HepG2 (cell line): ENCODE data around the gene CASP6. TPM values are rescaled to one million over a fixed set of nuclear protein-coding genes. Genes with fewer than 3 reads are reported as not detected.

Experiments
- ATAC-seq: fragments of 200-7000 bp; cut with Tn5 transposase; 3 replicates; pipeline ENCODE4 v1.9.1; 2020; ENCODE audit warnings: mild to moderate bottlenecking, moderate library complexity
- BruUV-seq: library from RNA; stranded (reverse); fragments of 400-500 nt; replicated peaks from 2 replicates; lab custom pipeline; 2021; lab: Mats Ljungman, UMichigan
- CTCF ChIA-PET: fragments of 300-600 bp; formaldehyde crosslinking; extraction: SDS; loops from one replicate; lab custom pipeline; 2021; ENCODE audit warnings: low total read pairs, inconsistent platforms, low intra/inter-chr PET ratio; lab: Yijun Ruan, JAX
- POLR2A ChIA-PET: fragments of 350-600 bp; sonication (Branson Sonifier 250); formaldehyde crosslinking; loops from one replicate; lab custom pipeline; 2020; ENCODE audit warnings: antibody characterized with exemption, inconsistent platforms; lab: Yijun Ruan, JAX
- DNase-seq: peaks from one replicate; pipeline ENCODE4 v3.0.0-alpha.2; 2015; ENCODE audit warnings: low spot score
- FAIRE-seq: peaks from 3 replicates; lab custom pipeline; 2011; peaks lifted over from hg19 to GRCh38; lab: Jason Lieb, UNC
- H2AFZ ChIP-seq: one replicate; pipeline ENCODE4 v1.6.1; 2011; ENCODE audit warnings: low read length, inconsistent platforms
- H3K27ac ChIP-seq: fragments of 300-600 bp; 3 replicates; pipeline ENCODE4 v1.8.0; 2011; ENCODE audit warnings: mixed run types, mild to moderate bottlenecking, mixed read lengths, low read length, inconsistent platforms; ENCODE audit not compliant: insufficient read depth; ENCODE audit errors: extremely low read length
- H3K27me3 ChIP-seq, 2 experiments: fragments of 200-600 bp in 1 of 2; 2 replicates in 1 of 2; 3 replicates in 1 of 2; pipeline versions ENCODE4 v1.6.0 to v1.8.0; 2011; ENCODE audit warnings: low read length in 2 of 2, mild to moderate bottlenecking in 2 of 2, moderate library complexity in 2 of 2, inconsistent platforms in 1 of 2; ENCODE audit not compliant: insufficient read depth in 2 of 2, control insufficient read depth in 1 of 2
- H3K36me3 ChIP-seq, 2 experiments: fragments of 200-600 bp in 1 of 2; replicated peaks in 1 of 2; 2 replicates in 1 of 2; 3 replicates in 1 of 2; pipeline versions ENCODE4 v1.5.1 to v1.8.0; 2011; ENCODE audit warnings: low read length in 2 of 2, inconsistent platforms in 1 of 2; ENCODE audit not compliant: insufficient read depth in 2 of 2, control insufficient read depth in 1 of 2
- H3K4me1 ChIP-seq: 2 replicates; pipeline ENCODE4 v1.5.1; 2012; ENCODE audit warnings: low read length, inconsistent platforms; ENCODE audit not compliant: insufficient read depth
- H3K4me2 ChIP-seq: 2 replicates; pipeline ENCODE4 v1.6.0; 2011; ENCODE audit warnings: low read depth, low read length, inconsistent platforms
- H3K4me3 ChIP-seq, 3 experiments: fragments of 200-600 bp in 1 of 3; sonication (generic), shearing (Covaris generic) in 1 of 3; replicated peaks in 1 of 3; 2 replicates each; pipeline ENCODE4 v1.5.1; 2011 to 2016; ENCODE audit warnings: low read length in 3 of 3, inconsistent platforms in 2 of 3, low read depth in 2 of 3, mild to moderate bottlenecking in 2 of 3, control low read depth in 1 of 3, mixed read lengths in 1 of 3; ENCODE audit not compliant: insufficient read depth in 1 of 3
- H3K79me2 ChIP-seq: one replicate; pipeline ENCODE4 v1.6.1; 2011; ENCODE audit warnings: low read length, inconsistent platforms; ENCODE audit not compliant: insufficient read depth
- H3K9ac ChIP-seq: 2 replicates; pipeline ENCODE4 v1.6.0; 2011; ENCODE audit warnings: mild to moderate bottlenecking, low read depth, low read length, inconsistent platforms; ENCODE audit not compliant: insufficient read depth
- H3K9me3 ChIP-seq: 2 replicates; pipeline ENCODE4 v1.5.1; 2012; ENCODE audit warnings: mild to moderate bottlenecking, low read length
- H4K20me1 ChIP-seq: 2 replicates; pipeline ENCODE4 v1.6.0; 2011; ENCODE audit warnings: inconsistent platforms, mild to moderate bottlenecking, low read length, moderate library complexity; ENCODE audit not compliant: insufficient read depth
- E2F1 ChIP-seq: sonication (generic); formaldehyde crosslinking; IDR thresholded peaks from 2 replicates; pipeline ENCODE4 v1.5.0; 2020; ENCODE audit warnings: missing genetic modification reagents
- ERF ChIP-seq: IDR thresholded peaks from 2 replicates; pipeline ENCODE4 v1.6.1; 2018; ENCODE audit warnings: missing biosample characterization, missing genetic modification reagents
- GATAD1 ChIP-seq: IDR thresholded peaks from 2 replicates; pipeline ENCODE4 v1.6.1; 2016; ENCODE audit warnings: missing genetic modification reagents, missing compliant biosample characterization
- RBM22 ChIP-seq: fragments of 200-400 bp; formaldehyde crosslinking; optimal IDR thresholded peaks from 2 replicates; pipeline ENCODE3; 2017; ENCODE audit warnings: mild to moderate bottlenecking, low read length, moderate library complexity
- ZFYVE20 ChIP-seq: sonication (generic); formaldehyde crosslinking; IDR thresholded peaks from 2 replicates; pipeline ENCODE4 v1.8.0; 2023; ENCODE audit warnings: low read depth, mild to moderate bottlenecking, moderate library complexity, missing genetic modification reagents, borderline replicate concordance
- ZNF510 ChIP-seq: sonication (generic); formaldehyde crosslinking; IDR thresholded peaks from 2 replicates; pipeline ENCODE4 v1.4.0; 2020; ENCODE audit warnings: low read depth, mild to moderate bottlenecking, missing genetic modification reagents
- ZSCAN30 ChIP-seq: sonication (generic); formaldehyde crosslinking; IDR thresholded peaks from 2 replicates; pipeline ENCODE4 v1.5.0; 2020; ENCODE audit warnings: mild to moderate bottlenecking, missing genetic modification reagents
- WGBS: methylation state at CpG from one replicate; pipeline ENCODE4 v1.1.6; 2017; ENCODE audit warnings: low lambda C conversion rate; 5-methylcytosine and 5-hydroxymethylcytosine counted together
- in situ Hi-C: cut with HindIII; loops from 2 replicates; pipeline ENCODE4 v1.10.0; 2017; ENCODE audit warnings: low pct_unique_long_range_greater_than_20kb; ENCODE audit not compliant: extremely low pct_ligation_motif_present
- intact Hi-C: fragments of 100-400 bp; cut with micrococcal nuclease; formaldehyde crosslinking; loops from one replicate; pipeline ENCODE4 v1.10.0; 2022; ENCODE audit not compliant: unreplicated experiment
- polyA plus RNA-seq, 8 experiments: library from polyadenylated mRNA; depleted of rRNA in 3 of 8; stranded (reverse) in 7 of 8; unstranded in 1 of 8; fragments of >200 nt; fragmentation: Illumina TruSeq in 4 of 8; extraction: Trizol in 4 of 8; gene quantifications; 2 replicates each; pipeline versions ENCODE4 v1.2.1 to v1.2.3, GENCODE V29; 2011 to 2016; ENCODE audit warnings: low read depth in 4 of 8, missing spikeins in 1 of 8, mixed read lengths in 1 of 8; ENCODE audit not compliant: insufficient read depth in 1 of 8
- total RNA-seq, 5 experiments: library from RNA; depleted of rRNA; stranded (reverse); fragments of >200 nt; fragmentation: Illumina TruSeq; extraction: Trizol; gene quantifications; 2 replicates each; pipeline ENCODE4 v1.2.3, GENCODE V29; 2016; ENCODE audit warnings: low read depth in 1 of 5
- TF ChIP-seq, protein P1 (sequence below): sonication (generic); formaldehyde crosslinking; IDR thresholded peaks from 2 replicates; pipeline ENCODE4 v1.4.0; 2020; ENCODE audit warnings: missing genetic modification reagents, borderline replicate concordance
- TF ChIP-seq, protein P2 (sequence below): IDR thresholded peaks from 2 replicates; pipeline ENCODE4 v1.6.1; 2016; ENCODE audit warnings: missing compliant biosample characterization, missing genetic modification reagents, borderline replicate concordance
- TF ChIP-seq, protein P3 (sequence below): sonication (generic); formaldehyde crosslinking; IDR thresholded peaks from 2 replicates; pipeline ENCODE4 v1.5.0; 2020; ENCODE audit warnings: mild to moderate bottlenecking, missing genetic modification reagents

CASP6 gene
- total and polyA plus RNA-seq, 2 of the 13 experiments (the other 11 are each of a cell fraction or from before 2014, with no cell fraction given): 19.7 to 34.6 TPM

DNA sequence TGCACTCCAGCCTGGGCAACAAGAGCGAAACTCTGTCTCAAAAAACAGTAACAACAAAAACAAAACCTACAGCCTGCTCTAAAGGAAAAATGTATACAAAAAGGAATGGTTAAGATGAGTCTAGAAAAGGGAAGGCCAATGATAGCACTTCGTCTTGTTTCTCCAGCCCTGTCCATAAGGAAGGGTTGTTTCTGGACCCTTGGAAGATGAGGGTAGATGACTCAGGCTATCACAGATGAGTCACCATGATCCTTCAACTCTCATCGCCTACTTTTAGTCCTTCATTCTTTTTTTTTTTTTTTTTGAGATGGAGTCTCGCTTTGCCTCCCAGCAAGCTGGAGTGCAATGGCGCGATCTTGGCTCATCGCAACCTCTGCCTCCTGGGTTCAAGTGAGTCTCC is 17.8 kb upstream of the CASP6 start:
- BruUV-seq: no TSS peak
- Histone ChIP-seq H3K79me2 (peaks cover 26% of the 10 kb centered on the region), H3K4me2 (no peak overlapping the region), H3K36me3 (peaks cover 0 to 21% of the 10 kb centered on the region in 2 experiments; a peak in 3 of 5 replicates), H2AFZ (no peak overlapping the region), H3K4me1 (peaks cover 13% of the 10 kb centered on the region), H3K4me3 (no peak overlapping the region), H3K27me3 (no peaks in the 10 kb centered on the region; a peak in 1 of 5 replicates), H4K20me1 (no peaks in the 10 kb centered on the region), H3K9me3 (no peaks in the 10 kb centered on the region), H3K9ac (no peak overlapping the region), H3K27ac (no peak overlapping the region)
- WGBS: 96% methylated on average over 7 of the region's 7 CpGs
- POLR2A ChIA-PET: no interaction called here
- no peak for FAIRE-seq
- ATAC-seq: no peak
- intact Hi-C loops (loop anchor here (10.0 kb wide), 2 partner anchors 156 to 286 kb away; partner anchors contain the start of genes MCUB and SEC24B), in situ Hi-C loops (no loop called here)
- TF ChIP-seq, protein P1, sequence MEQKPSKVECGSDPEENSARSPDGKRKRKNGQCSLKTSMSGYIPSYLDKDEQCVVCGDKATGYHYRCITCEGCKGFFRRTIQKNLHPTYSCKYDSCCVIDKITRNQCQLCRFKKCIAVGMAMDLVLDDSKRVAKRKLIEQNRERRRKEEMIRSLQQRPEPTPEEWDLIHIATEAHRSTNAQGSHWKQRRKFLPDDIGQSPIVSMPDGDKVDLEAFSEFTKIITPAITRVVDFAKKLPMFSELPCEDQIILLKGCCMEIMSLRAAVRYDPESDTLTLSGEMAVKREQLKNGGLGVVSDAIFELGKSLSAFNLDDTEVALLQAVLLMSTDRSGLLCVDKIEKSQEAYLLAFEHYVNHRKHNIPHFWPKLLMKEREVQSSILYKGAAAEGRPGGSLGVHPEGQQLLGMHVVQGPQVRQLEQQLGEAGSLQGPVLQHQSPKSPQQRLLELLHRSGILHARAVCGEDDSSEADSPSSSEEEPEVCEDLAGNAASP: no peak
- TF ChIP-seq ZNF510 (CRISPR knock-in tag) (no peak), GATAD1 (CRISPR knock-in tag) (no peak), E2F1 (CRISPR knock-in tag) (no peak), ERF (CRISPR knock-in tag) (no peak), ZFYVE20 (CRISPR knock-in tag) (no peak), ZSCAN30 (CRISPR knock-in tag) (no peak), RBM22 (no peak)
- TF ChIP-seq, protein P2, sequence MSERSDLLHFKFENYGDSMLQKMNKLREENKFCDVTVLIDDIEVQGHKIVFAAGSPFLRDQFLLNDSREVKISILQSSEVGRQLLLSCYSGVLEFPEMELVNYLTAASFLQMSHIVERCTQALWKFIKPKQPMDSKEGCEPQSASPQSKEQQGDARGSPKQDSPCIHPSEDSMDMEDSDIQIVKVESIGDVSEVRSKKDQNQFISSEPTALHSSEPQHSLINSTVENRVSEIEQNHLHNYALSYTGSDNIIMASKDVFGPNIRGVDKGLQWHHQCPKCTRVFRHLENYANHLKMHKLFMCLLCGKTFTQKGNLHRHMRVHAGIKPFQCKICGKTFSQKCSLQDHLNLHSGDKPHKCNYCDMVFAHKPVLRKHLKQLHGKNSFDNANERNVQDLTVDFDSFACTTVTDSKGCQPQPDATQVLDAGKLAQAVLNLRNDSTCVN (CRISPR knock-in tag): no peak
- TF ChIP-seq, protein P3, sequence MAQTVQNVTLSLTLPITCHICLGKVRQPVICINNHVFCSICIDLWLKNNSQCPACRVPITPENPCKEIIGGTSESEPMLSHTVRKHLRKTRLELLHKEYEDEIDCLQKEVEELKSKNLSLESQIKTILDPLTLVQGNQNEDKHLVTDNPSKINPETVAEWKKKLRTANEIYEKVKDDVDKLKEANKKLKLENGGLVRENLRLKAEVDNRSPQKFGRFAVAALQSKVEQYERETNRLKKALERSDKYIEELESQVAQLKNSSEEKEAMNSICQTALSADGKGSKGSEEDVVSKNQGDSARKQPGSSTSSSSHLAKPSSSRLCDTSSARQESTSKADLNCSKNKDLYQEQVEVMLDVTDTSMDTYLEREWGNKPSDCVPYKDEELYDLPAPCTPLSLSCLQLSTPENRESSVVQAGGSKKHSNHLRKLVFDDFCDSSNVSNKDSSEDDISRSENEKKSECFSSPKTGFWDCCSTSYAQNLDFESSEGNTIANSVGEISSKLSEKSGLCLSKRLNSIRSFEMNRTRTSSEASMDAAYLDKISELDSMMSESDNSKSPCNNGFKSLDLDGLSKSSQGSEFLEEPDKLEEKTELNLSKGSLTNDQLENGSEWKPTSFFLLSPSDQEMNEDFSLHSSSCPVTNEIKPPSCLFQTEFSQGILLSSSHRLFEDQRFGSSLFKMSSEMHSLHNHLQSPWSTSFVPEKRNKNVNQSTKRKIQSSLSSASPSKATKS: no peak
- DNase-seq: no peak
- CTCF ChIA-PET: no interaction called here
